Measurements from ENCODE around the gene RBBP8NL. TPM values are rescaled to one million over a fixed set of nuclear protein-coding genes. Genes with fewer than 3 reads are reported as not detected.

Gene RBBP8NL
- polyA plus RNA-seq, 3 donors, result 2.4 to 2.9 (median 2.7) TPM

DNA sequence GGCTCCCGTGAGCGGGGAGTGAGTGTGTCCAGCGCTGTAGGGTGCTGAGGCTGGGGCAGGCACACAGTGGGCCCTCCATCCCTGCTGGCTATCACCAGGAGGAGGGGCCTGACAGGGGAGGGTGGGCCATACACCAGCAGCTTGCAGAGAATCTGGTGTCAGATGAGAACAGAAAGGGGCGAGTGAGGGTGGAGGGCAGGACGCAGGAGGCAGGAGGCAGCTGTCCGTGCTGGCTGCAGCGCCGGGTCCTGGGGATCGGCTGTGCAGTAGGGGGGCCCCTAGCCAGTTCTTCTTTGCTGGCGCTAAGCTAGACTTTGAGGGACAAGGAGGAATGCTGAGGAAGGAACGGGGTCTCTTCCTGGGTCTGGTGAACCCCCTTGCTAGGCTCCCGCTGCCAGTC lies 18.7 kb downstream of the RBBP8NL start:
- DNase-seq, result no peak

DNA sequence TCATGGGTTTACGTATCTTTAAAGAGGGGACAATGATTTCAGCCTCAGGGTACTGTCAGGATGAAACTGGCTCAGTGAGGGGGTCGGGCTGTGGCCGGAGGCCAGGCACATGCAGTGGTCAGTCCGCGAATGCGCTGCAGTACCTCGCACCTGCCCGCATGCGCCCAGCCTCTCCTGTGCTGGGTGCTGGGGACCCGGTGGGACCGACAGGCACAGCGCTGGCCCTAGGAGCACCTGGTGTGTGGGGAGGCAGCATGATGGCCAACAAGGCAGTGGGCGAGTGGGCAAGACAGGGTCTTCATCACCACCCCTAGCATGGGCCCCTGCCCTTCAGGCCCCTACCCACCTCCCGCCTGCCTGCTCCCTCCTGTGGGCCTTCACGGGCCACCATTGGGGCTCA lies 19.3 kb downstream of the RBBP8NL start:
- no peak for DNase-seq

DNA sequence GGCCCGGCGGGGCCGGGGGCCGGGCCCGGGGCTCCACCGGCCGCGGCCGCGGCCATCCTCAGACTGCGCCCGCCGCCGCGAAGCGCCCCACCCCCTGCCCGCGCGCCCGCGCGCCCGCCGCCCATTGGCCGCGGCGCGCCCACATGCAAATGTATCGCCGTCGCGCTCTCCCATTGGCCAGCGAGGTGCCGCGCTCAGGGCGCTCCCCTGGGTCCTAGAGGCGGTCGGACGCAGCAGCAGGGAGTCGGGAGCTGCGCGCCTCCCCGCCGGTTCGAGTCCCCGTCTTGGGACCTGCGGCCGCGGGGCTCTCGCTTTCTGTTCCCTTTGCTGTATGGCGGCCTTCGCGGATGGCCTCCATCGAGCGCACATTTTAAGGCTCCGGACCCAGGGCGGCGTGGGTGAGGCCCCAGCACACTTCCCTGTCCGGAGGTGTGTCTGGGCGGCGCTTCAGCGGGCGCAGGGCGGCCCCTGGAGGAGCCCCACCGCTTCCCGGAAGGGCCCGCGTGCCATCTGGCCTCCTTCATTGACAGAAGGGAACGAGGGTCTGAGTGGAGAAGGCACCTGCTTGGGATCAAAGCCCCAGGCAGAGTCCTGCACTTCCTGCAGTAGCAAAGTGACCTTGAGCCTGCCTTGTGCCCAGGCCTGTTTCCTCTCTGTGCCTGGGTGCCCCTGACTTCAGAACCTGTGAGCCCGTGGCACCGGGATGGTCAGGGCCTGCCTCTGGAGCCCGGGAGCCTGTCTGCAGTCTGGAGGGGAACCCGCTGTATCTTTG lies 19.9 kb downstream of the RBBP8NL start, which contains the start of gene CABLES2:
Gene CABLES2 (minus strand): TSS at position 65 of the 772 bp plus-strand sequence. CDS start 9 bp downstream, at position 56.
- peak; percentile 90 for DNase-seq

DNA sequence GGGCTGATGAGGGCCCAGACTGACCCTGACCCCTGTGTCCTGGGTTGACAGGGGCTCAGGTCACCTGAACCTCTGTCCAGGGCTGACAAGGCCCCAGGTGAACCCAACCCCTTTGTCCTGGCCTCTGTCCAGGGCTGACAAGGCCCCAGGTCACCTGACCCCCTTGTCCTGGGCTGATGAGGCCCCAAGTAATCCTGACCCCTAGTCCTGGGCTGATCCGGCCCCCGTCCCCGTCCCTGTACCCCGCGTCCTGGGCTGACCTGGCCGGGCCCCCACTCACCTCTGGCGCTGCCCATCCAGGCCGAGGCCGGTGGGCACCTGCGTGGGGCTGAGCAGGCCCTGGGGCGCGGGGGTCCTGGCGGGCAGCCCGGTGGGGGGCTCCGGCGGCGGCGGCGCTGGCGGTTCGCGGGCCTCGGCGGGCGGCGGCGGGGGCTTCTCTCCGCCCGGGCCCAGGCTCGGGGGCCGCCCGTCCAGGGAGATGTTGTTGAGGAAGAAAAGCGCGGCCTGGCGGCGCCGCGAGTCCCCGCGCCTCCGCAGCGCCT lies 20.6 kb downstream of the RBBP8NL start:
- DNase-seq, result no peak

DNA sequence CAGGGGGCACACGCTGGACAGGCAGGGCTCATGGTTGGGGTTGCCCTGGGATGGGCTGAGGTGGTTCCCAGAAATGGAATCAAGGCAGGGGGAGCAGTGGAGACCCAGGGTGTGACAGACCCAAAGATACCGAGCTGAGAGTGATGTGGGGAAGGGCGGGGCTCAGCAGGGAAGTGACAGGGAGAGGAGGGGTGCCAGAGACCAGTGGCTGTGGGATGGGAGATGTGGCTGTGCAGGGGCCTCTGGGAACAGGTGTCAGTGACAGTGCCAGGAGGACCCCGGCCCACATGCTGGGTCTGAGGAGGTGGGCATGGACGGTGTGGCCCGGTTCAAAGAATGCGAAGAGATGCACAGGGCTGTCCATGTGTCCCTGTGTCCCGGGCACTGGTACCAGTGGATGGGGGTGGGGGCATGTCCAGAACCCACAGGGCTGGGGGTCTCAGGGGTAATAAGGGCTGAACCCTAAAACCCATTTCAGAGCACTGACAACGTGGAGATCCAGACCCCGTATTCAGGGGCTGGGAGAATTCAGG lies 21.3 kb downstream of the RBBP8NL start:
- DNase-seq, result no peak

DNA sequence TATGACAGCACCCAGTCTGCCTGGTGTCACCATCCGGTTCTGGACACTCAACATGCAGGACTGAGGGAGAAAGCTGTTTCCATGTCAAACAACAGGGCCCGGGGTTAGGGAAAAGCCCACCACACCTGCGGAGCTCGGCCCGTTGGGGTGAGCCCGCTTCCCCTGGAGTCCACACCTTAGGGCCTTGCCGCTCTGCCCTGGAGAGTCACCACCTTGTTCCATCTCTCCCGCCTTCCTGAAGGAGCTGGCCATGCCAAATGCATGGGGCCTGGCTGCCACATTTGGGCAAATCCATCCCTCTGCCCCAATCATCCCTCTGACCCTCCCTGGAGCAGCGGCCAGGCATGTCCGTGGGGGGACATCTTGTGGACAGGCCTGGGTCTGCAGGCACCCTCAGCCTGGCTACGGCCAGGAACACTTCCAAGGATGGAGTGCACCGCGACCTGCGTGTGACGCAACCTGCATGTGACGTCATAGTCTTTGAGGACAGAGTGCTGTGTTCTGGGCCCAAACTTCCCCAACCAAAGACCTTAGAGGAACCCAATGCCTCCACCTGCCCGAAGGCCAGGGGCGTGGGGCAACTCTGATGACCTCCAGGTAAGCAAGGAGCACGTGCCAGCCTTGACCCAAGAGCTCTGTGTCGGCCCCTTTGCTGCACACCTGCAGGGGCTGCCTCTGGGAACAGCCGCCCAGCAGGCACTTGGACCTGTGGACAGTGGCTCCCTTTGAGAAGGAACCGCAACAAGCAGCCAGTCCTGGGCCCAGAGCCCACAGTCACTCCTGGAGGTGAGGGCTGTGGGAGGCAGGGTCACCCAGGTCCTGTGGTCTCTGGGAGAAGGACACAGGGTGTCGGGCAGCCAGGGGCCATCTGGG lies 22.0 kb downstream of the RBBP8NL start:
- DNase-seq, result no peak

DNA sequence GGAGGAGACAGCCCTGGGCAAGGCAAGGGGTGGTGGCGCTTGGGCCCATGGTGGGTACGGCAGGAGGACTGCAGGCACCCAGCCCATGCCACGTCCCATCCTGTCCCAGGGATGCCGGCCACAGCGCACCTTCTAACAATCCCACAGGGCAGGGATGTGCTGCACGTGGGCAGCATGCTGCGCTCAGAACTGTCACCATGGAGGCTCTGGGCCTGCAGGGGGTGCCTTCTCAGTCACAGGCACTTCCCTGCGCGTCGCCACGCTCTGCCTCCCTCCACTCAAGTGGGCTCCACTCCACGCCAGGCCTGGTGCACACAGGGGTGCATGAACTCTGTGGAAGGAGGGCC lies 22.6 kb downstream of the RBBP8NL start:
- no peak for DNase-seq

DNA sequence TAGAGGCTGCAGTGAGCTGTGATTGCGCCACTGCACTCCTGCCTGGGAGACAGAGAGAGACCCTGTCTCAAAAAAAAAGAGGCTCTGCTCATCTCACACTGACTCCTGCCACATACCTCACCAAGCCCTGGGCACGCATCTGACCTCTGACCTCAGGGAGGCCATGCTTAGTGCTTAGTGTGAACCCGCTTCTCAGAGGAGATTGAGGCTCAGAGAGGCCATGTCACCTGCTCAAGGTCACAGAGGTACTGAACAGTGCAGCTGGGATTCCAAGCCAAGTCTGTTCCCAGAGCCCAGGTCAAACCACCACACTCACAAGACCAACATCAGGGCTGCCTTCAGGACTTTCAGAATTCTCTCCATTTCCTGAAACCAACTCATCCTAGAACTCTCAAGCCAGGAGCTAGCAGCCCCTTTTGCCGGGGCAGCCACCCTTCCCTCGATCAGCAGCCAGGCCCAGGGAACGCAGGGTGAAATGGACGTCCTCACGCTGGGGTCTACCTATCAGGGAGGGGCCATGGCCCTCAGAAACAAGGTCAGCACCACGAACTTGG lies 23.1 kb downstream of the RBBP8NL start:
- DNase-seq, result no peak

DNA sequence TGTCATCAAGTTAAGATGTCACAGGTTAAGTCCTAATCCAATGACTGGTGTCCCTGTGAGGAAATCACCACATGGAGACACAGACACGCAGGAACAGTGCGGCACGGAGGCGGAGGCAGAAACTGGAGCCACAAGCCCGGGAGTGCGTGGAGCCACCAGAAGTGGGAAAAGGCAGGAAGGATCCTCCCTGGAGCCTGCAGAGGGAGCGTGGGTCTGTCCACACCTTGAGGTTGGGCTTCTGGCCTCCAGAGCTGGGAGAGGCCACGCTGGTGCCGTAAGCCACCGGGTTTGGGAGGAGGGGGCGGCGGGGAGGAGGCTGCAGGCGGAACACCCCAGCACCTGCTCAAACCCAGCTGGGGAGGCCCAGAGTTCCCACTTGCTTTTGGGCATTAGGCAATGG lies 24.0 kb downstream of the RBBP8NL start:
- DNase-seq, result no peak

GRCh38 chr20:62402456-62403150 lies 24.7 kb downstream of the RBBP8NL start:
- no peak for DNase-seq

GRCh38 chr20:62401331-62401779 lies 26.0 kb downstream of the RBBP8NL start:
- DNase-seq, result no peak

GRCh38 chr20:62400541-62400940 lies 26.8 kb downstream of the RBBP8NL start:
- DNase-seq, result no peak

DNA sequence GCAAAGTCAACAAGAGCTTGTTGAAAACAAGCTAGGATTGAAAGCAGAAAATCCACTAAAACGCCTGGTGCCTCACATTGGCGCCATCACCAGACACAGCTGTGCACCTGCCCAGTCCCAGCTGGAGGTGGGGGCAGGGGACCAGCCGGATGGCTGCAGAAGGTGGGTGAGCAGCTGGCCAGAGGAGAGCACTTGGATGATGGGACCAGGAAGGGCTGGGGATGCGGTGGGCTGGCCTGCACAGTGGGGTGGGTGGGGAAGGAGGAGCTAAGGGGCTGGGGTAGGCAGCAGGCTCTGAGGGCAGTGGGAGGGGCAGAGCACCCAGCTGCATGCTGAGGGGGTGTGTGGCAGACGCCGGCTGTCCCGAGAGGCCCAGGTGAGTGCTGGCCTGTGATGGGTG lies 27.3 kb downstream of the RBBP8NL start:
- no peak for DNase-seq

- no peak for DNase-seq
Measured at GRCh38 chr20:62398120-62398821, 29.1 kb downstream of the RBBP8NL start.

GRCh38 chr20:62396367-62397239 lies 30.7 kb downstream of the RBBP8NL start:
- DNase-seq, result no peak

DNA sequence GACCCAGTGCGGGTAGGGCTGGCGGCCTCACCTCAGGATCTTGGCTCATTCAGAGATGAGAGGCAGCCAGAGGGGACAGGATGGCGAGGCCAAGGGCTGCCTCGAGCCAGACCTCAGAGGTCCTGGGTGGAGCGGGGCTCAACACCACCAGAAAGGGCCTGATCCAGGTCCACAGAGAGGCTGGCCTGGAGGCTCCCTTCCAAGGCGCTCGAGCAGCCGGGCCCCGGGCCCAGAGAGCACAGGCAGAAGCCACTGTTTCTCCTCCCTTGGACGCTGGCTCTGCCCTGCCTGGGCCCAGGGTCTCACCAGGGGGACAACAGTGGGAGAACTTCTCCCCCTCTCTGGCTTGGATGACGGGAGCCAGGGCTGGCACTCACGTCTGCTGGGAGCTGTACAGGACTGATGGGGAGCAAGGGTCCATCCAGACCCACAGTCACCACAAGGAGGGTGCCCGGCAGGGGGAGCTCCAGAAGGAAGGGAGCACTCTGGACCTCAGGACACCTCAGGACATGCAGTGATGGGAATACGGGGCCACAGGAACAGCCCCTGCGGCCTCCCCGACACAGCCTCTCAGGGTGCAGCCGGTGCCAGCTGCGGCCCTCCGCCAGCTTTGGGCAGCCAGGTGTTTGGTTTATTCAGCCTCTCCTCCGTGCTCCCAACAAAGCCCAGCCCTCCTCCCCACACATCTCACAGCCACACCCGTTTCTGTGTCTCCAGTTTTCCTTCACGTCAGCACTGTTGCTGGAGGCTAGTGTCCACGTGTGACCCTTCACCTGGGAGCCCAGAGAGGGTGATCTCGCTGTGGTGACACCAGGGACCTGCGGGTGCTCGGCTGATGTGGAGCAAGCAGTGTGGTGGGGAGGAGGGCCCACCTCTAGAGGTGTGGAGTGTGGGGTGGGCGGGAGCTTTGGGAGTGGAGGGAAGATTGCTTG lies 31.8 kb downstream of the RBBP8NL start:
- no peak for DNase-seq

DNA sequence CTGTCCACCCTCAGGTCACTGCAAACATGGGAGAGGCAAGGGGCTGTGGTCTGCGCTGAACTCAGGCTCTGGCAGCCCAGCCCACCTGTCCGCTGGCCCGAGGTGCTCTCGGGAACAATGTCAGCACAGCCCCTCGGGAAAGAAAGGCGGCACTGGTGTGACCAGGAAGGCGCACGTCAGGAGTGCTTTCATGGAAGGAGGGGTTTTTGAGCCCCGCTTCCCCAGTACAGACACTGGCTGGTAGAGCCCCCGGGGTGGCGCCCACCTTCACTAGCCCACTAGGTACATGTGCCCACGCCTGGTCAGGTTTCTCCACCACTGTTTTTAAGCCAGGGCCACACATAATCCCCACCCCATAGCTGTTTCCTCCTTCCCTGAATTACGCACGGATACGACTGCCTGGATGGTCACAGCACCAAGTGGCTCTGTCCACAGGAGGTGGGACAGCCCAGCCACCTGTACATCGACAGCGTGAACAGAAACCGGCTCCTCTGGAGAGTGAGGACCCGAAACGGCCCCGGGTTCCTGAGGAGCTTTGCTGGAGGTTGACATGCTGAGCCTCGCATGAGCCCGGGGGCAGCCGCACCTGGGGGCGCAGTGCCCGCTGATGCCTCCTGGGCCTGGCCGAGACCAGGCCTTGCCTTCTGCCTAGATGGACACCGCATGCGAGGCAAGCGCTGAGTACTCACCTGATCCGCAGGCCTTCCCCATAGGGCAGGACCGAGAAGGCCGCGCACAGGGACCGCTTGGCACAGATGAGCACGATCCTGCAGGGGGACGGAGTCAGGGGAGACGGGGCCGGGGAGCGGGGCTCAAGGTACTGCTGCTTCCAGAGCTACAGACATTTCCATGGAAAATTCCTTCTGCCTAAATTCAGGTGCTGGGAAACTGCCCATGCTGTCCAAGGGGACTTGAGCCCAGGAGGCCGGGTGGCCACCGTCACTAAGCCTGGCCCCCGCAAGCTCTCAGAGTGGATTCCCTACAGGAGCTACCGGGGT lies 32.8 kb downstream of the RBBP8NL start:
- DNase-seq, result no peak

All from renal pelvis (tissue), 4 donors.